HG03378 (cell line): Measurements from ENCODE around the gene CEACAM16.

Source experiments
- ATAC-seq: cut with Tn5 transposase; IDR thresholded peaks from one replicate; pipeline ENCODE4 v1.9.1; 2021; ENCODE audit warnings: mild to moderate bottlenecking, moderate library complexity; ENCODE audit not compliant: unreplicated experiment

Gene CEACAM16

GRCh38 chr19:44723952-44724319 is 25.0 kb downstream of the CEACAM16 start:
- peak; percentile 53 for ATAC-seq

GRCh38 chr19:44725251-44725650 is 26.3 kb downstream of the CEACAM16 start:
- ATAC-seq = no peak

- ATAC-seq = no peak
Measured at GRCh38 chr19:44725684-44726083, 26.7 kb downstream of the CEACAM16 start.

GRCh38 chr19:44726465-44726864 is 27.5 kb downstream of the CEACAM16 start:
- no peak for ATAC-seq

- no peak for ATAC-seq
Measured at GRCh38 chr19:44728178-44728577, 29.2 kb downstream of the CEACAM16 start.

GRCh38 chr19:44729516-44730033 is 30.6 kb downstream of the CEACAM16 start:
- ATAC-seq = no peak

GRCh38 chr19:44731081-44731480 is 32.1 kb downstream of the CEACAM16 start:
- ATAC-seq = no peak

- no peak for ATAC-seq
Measured at GRCh38 chr19:44731622-44732021, 32.7 kb downstream of the CEACAM16 start.

- ATAC-seq = no peak
Measured at GRCh38 chr19:44732235-44733014, 33.5 kb downstream of the CEACAM16 start.

- ATAC-seq = no peak
Measured at GRCh38 chr19:44734357-44734756, 35.4 kb downstream of the CEACAM16 start.

- ATAC-seq = no peak
Measured at GRCh38 chr19:44735011-44735410, 36.1 kb downstream of the CEACAM16 start.

- no peak for ATAC-seq
Measured at GRCh38 chr19:44737238-44738071, 38.5 kb downstream of the CEACAM16 start.

- ATAC-seq = no peak
Measured at GRCh38 chr19:44738136-44738535, 39.2 kb downstream of the CEACAM16 start.

- ATAC-seq = no peak
Measured at GRCh38 chr19:44738603-44739558, 39.9 kb downstream of the CEACAM16 start.

- no peak for ATAC-seq
Measured at GRCh38 chr19:44740351-44740824, 41.4 kb downstream of the CEACAM16 start.

GRCh38 chr19:44741258-44741731 is 42.3 kb downstream of the CEACAM16 start:
- ATAC-seq = no peak

- no peak for ATAC-seq
Measured at GRCh38 chr19:44741841-44742329, 42.9 kb downstream of the CEACAM16 start.

- ATAC-seq = no peak
Measured at GRCh38 chr19:44742330-44743061, 43.5 kb downstream of the CEACAM16 start.

- no peak for ATAC-seq
Measured at GRCh38 chr19:44744871-44745332, 46.0 kb downstream of the CEACAM16 start.
